Activated naive CD4-positive, alpha-beta T cell treated with anti-CD3 and anti-CD28 coated beads, Interleukin-2, amount 50 U/mL, for 72 hours (primary cell): ENCODE data around the gene SLC16A4. TPM values are rescaled to one million over a fixed set of nuclear protein-coding genes. Genes with fewer than 3 reads are reported as not detected.

Source experiments
- ATAC-seq, 2 donors: fragments of 150-1000 bp; cut with Tn5 transposase; 2 replicates each; pipeline ENCODE4 v1.10.0; 2021; ENCODE audit warnings: mild to moderate bottlenecking in 2 of 2, moderate library complexity in 2 of 2
- DNase-seq, 2 donors: peaks; one replicate each; pipeline ENCODE4 v3.0.0; 2021 to 2022; ENCODE audit warnings: low spot score in 2 of 2
- H3K27ac Mint-ChIP-seq, 2 donors: one replicate each; pipeline ENCODE4 v1.8.0; 2022; ENCODE audit warnings: mild to moderate bottlenecking in 2 of 2, mixed read lengths in 2 of 2
- H3K36me3 Mint-ChIP-seq, 2 donors: one replicate each; pipeline ENCODE4 v1.8.0; 2022; ENCODE audit warnings: mixed read lengths in 2 of 2
- H3K9me3 Mint-ChIP-seq, 2 donors: one replicate each; pipeline ENCODE4 v1.8.0; 2022; ENCODE audit warnings: mixed read lengths in 2 of 2
- total RNA-seq, 2 donors: library from RNA; stranded (reverse); gene quantifications; one replicate each; pipeline ENCODE4 v1.2.3, GENCODE V29; 2022

The SLC16A4 gene
- total RNA-seq, 2 donors from 2014 or later: 0.45 to 0.87 TPM

- no peaks in the 10 kb centered on the region for H3K36me3 Mint-ChIP-seq
- ATAC-seq (no peak), DNase-seq (no peak)
- H3K27ac Mint-ChIP-seq: no peak overlapping the region
- no peaks in the 10 kb centered on the region for H3K9me3 Mint-ChIP-seq
These were observed 69.8 kb downstream of the SLC16A4 start for GRCh38 chr1:110321045-110321444.

- DNase-seq (no peak), ATAC-seq (peak in 1 of 2 donors; percentile 3)
- Mint-ChIP-seq H3K9me3 (no peaks in the 10 kb centered on the region), H3K27ac (no peak overlapping the region), H3K36me3 (no peaks in the 10 kb centered on the region)
These were observed 70.7 kb downstream of the SLC16A4 start for GRCh38 chr1:110320168-110320518.

GRCh38 chr1:110319332-110320167 lies 71.3 kb downstream of the SLC16A4 start:
- peak in 1 of 2 donors; percentile 39 for ATAC-seq
- Mint-ChIP-seq H3K27ac (peak overlapping the region in 1 of 2 donors; percentile 31), H3K9me3 (no peaks in the 10 kb centered on the region)

GRCh38 chr1:110318046-110318445 lies 72.8 kb downstream of the SLC16A4 start:
- Mint-ChIP-seq H3K27ac (no peak overlapping the region), H3K9me3 (no peaks in the 10 kb centered on the region), H3K36me3 (no peaks in the 10 kb centered on the region)
- ATAC-seq (no peak), DNase-seq (no peak)

More at GRCh38 chr1:110319332-110320167, 71.3 kb downstream of the SLC16A4 start:
- no peaks in the 10 kb centered on the region for H3K36me3 Mint-ChIP-seq
- DNase-seq: no peak

- DNase-seq (no peak), ATAC-seq (no peak)
- no peaks in the 10 kb centered on the region for H3K36me3 Mint-ChIP-seq
- no peaks in the 10 kb centered on the region for H3K9me3 Mint-ChIP-seq
- no peak overlapping the region for H3K27ac Mint-ChIP-seq
These were observed 74.1 kb downstream of the SLC16A4 start for GRCh38 chr1:110316735-110317134.

Other genes with a start within 250 kb of the SLC16A4 start
- gene SLC6A17, start 240.5 kb downstream of the SLC16A4 start, total RNA-seq: under 1 TPM in 1 of 2 donors, not detected in 1; 0.04 TPM
- gene KCNC4, start 180.7 kb downstream of the SLC16A4 start, total RNA-seq: 10 to 100 TPM in 1 of 2 donors, 1 to 10 TPM in 1; 8.6 to 27.1 TPM
- gene RBM15, start 51.6 kb downstream of the SLC16A4 start, total RNA-seq: 100 to 1,000 TPM in 1 of 2 donors, 10 to 100 TPM in 1; 71.0 to 173 TPM
- 100 to 1,000 TPM; 146 to 180 TPM for gene LAMTOR5, start 16.7 kb upstream of the SLC16A4 start, total RNA-seq
- gene PROK1, start 60.1 kb upstream of the SLC16A4 start, total RNA-seq: not detected
- not detected for gene KCNA10, start 128.1 kb upstream of the SLC16A4 start, total RNA-seq
- gene KCNA2, start 215.3 kb upstream of the SLC16A4 start, total RNA-seq: under 1 TPM in 1 of 2 donors, not detected in 1; 0.76 TPM